HCT116 (cell line): Measurements from ENCODE around the gene TTLL11.

Experiments
- EZH2 ChIP-seq: fragments of 200-600 bp; sonication (generic); IDR thresholded peaks from 2 replicates; pipeline ENCODE4 v1.6.1; 2017; ENCODE audit warnings: antibody characterized with exemption, mixed run types
- POLR2AphosphoS5 ChIP-seq: IDR thresholded peaks from 2 replicates; pipeline ENCODE4 v1.6.1; 2011; ENCODE audit warnings: mild to moderate bottlenecking, low read depth, low read length, moderate library complexity
- TF ChIP-seq, protein P1 (sequence below), 3 experiments: fragments of 200-600 bp in 1 of 3; sonication (generic) in 1 of 3; IDR thresholded peaks in 2 of 3; conservative IDR thresholded peaks in 1 of 3; 2 replicates each; pipeline ENCODE4 v1.5.1; 2012 to 2017; ENCODE audit warnings: low read depth in 2 of 3, low read length in 2 of 3, antibody characterized with exemption in 1 of 3, borderline replicate concordance in 1 of 3, control low read depth in 1 of 3, mild to moderate bottlenecking in 1 of 3, mixed read lengths in 1 of 3, mixed run types in 1 of 3, moderate library complexity in 1 of 3; ENCODE audit not compliant: insufficient read depth in 1 of 3
- TF ChIP-seq, protein P2 (sequence below): IDR thresholded peaks from 2 replicates; pipeline ENCODE4 v1.6.1; 2012

DNA sequence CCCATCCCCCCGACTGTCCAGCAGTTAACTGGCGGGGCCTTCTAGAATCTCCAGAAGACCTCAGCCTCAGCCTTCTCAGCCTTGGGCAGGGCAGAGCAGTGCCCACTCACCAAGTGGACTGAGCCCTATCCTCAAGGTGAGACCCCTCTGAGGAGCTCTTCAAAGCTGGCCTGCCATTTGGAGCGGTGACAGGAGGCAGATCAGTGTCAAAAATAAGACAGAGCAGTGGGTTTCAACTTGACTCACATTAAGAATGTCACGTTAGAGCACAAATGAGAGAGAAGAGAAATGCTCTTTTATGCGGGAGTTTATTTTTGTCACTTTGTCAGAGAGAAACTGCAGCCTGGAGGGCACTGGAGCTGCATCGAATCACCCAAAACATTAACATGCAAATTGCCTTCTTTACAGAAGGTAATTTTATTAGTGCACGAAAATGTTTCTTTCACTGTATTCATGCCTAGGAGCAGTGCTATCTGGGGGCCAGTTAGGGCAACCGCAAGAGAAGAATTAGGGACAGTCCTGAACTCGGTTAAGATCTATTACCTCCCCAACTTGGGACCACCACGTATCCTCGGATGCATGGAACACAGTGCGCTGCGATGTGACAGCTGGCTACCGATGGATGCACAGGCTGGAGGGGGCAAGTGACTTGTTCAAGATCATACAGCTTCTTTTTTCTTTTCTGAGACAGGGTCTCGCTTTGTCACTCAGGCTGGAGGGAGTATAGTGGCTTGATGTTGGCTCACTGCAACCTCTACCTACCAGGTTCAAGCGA lies 253.2 kb downstream of the TTLL11 start:
- TF ChIP-seq, protein P1, sequence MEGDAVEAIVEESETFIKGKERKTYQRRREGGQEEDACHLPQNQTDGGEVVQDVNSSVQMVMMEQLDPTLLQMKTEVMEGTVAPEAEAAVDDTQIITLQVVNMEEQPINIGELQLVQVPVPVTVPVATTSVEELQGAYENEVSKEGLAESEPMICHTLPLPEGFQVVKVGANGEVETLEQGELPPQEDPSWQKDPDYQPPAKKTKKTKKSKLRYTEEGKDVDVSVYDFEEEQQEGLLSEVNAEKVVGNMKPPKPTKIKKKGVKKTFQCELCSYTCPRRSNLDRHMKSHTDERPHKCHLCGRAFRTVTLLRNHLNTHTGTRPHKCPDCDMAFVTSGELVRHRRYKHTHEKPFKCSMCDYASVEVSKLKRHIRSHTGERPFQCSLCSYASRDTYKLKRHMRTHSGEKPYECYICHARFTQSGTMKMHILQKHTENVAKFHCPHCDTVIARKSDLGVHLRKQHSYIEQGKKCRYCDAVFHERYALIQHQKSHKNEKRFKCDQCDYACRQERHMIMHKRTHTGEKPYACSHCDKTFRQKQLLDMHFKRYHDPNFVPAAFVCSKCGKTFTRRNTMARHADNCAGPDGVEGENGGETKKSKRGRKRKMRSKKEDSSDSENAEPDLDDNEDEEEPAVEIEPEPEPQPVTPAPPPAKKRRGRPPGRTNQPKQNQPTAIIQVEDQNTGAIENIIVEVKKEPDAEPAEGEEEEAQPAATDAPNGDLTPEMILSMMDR (IDR thresholded peaks at IDR 0.05 in 2 of 3, conservative IDR thresholded peaks at IDR 0.05 in 1 of 3; ENCODE audit: borderline replicate concordance in 1 of 3, insufficient read depth in 1 of 3, low read depth in 2 of 3, low read length in 2 of 3) = no peak
- TF ChIP-seq EZH2 = no peak
- TF ChIP-seq, protein P2, sequence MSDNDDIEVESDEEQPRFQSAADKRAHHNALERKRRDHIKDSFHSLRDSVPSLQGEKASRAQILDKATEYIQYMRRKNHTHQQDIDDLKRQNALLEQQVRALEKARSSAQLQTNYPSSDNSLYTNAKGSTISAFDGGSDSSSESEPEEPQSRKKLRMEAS = no peak
- TF ChIP-seq POLR2AphosphoS5 = no peak
